OCI-LY3 (cell line): ENCODE results near the gene AHCYL1.

ENCODE experiments used
- CTCF ChIP-seq: fragments of 200-600, 300-600 bp; sonication (generic); IDR thresholded peaks from 2 replicates; pipeline ENCODE4 v1.5.1; 2014; ENCODE audit warnings: antibody characterized with exemption, low read length, low read depth
- EZH2phosphoT487 ChIP-seq: fragments of 200-600 bp; shearing (Covaris generic); IDR thresholded peaks from 2 replicates; pipeline ENCODE4 v1.6.1; 2018; ENCODE audit warnings: antibody characterized with exemption, mixed run types, low read depth

- TF ChIP-seq CTCF (no peak), EZH2phosphoT487 (no peak)
Measured at GRCh38 chr1:110057963-110058518, 73.5 kb downstream of the AHCYL1 start.
